GM21360 (cell line): Measurements from ENCODE around the gene SRRM4.

Source experiments
- ATAC-seq: cut with Tn5 transposase; IDR thresholded peaks from one replicate; pipeline ENCODE4 v1.9.1; 2021; ENCODE audit warnings: mild to moderate bottlenecking, moderate library complexity; ENCODE audit not compliant: unreplicated experiment

SRRM4 gene

GRCh38 chr12:119157528-119157927 is 176.2 kb downstream of the SRRM4 start:
- ATAC-seq = no peak

- no peak for ATAC-seq
Measured at GRCh38 chr12:119157978-119158377, 176.6 kb downstream of the SRRM4 start.

GRCh38 chr12:119158402-119158801 is 177.1 kb downstream of the SRRM4 start:
- ATAC-seq = no peak

GRCh38 chr12:119159844-119160243 is 178.5 kb downstream of the SRRM4 start:
- no peak for ATAC-seq

GRCh38 chr12:119167902-119168301 is 186.6 kb downstream of the SRRM4 start:
- ATAC-seq = no peak

GRCh38 chr12:119168721-119169120 is 187.4 kb downstream of the SRRM4 start:
- no peak for ATAC-seq

- ATAC-seq = no peak
Measured at GRCh38 chr12:119169150-119169549, 187.8 kb downstream of the SRRM4 start.

- ATAC-seq = no peak
Measured at GRCh38 chr12:119171291-119171690, 189.9 kb downstream of the SRRM4 start.

GRCh38 chr12:119171691-119172425 is 190.5 kb downstream of the SRRM4 start:
- ATAC-seq = no peak

GRCh38 chr12:119175081-119175480 is 193.7 kb downstream of the SRRM4 start:
- no peak for ATAC-seq

GRCh38 chr12:119176267-119177055 is 195.1 kb downstream of the SRRM4 start:
- no peak for ATAC-seq

- ATAC-seq = no peak
Measured at GRCh38 chr12:119177056-119177325, 195.7 kb downstream of the SRRM4 start.

- no peak for ATAC-seq
Measured at GRCh38 chr12:119177724-119178380, 196.5 kb downstream of the SRRM4 start.

- ATAC-seq = no peak
Measured at GRCh38 chr12:119178544-119179334, 197.4 kb downstream of the SRRM4 start, which contains the start of gene HSPB8. Gene HSPB8 (plus strand): TSS chr12:119178931. CDS start chr12:119179313, 382 bp downstream.

GRCh38 chr12:119179335-119180021 is 198.1 kb downstream of the SRRM4 start:
- ATAC-seq = no peak

GRCh38 chr12:119180380-119181040 is 199.2 kb downstream of the SRRM4 start:
- no peak for ATAC-seq

GRCh38 chr12:119181202-119181601 is 199.9 kb downstream of the SRRM4 start:
- ATAC-seq = no peak

GRCh38 chr12:119181944-119182343 is 200.6 kb downstream of the SRRM4 start:
- ATAC-seq = no peak

- no peak for ATAC-seq
Measured at GRCh38 chr12:119182701-119183493, 201.6 kb downstream of the SRRM4 start.
